HepG2 (cell line): ENCODE data around the gene ADCY5. TPM values are rescaled to one million over a fixed set of nuclear protein-coding genes. Genes with fewer than 3 reads are reported as not detected.

ENCODE experiments used
- ATAC-seq: fragments of 200-7000 bp; cut with Tn5 transposase; 3 replicates; pipeline ENCODE4 v1.9.1; 2020; ENCODE audit warnings: mild to moderate bottlenecking, moderate library complexity
- BruUV-seq: library from RNA; stranded (reverse); fragments of 400-500 nt; replicated peaks from 2 replicates; lab custom pipeline; 2021; lab: Mats Ljungman, UMichigan
- CTCF ChIA-PET: fragments of 300-600 bp; formaldehyde crosslinking; extraction: SDS; loops from one replicate; lab custom pipeline; 2021; ENCODE audit warnings: low total read pairs, inconsistent platforms, low intra/inter-chr PET ratio; lab: Yijun Ruan, JAX
- POLR2A ChIA-PET: fragments of 350-600 bp; sonication (Branson Sonifier 250); formaldehyde crosslinking; loops from one replicate; lab custom pipeline; 2020; ENCODE audit warnings: antibody characterized with exemption, inconsistent platforms; lab: Yijun Ruan, JAX
- DNase-seq: peaks from one replicate; pipeline ENCODE4 v3.0.0-alpha.2; 2015; ENCODE audit warnings: low spot score
- FAIRE-seq: peaks from 3 replicates; lab custom pipeline; 2011; peaks lifted over from hg19 to GRCh38; lab: Jason Lieb, UNC
- H2AFZ ChIP-seq: one replicate; pipeline ENCODE4 v1.6.1; 2011; ENCODE audit warnings: low read length, inconsistent platforms
- H3K27ac ChIP-seq: fragments of 300-600 bp; 3 replicates; pipeline ENCODE4 v1.8.0; 2011; ENCODE audit warnings: mixed run types, mild to moderate bottlenecking, mixed read lengths, low read length, inconsistent platforms; ENCODE audit not compliant: insufficient read depth; ENCODE audit errors: extremely low read length
- H3K27me3 ChIP-seq, 2 experiments: fragments of 200-600 bp in 1 of 2; 2 replicates in 1 of 2; 3 replicates in 1 of 2; pipeline versions ENCODE4 v1.6.0 to v1.8.0; 2011; ENCODE audit warnings: low read length in 2 of 2, mild to moderate bottlenecking in 2 of 2, moderate library complexity in 2 of 2, inconsistent platforms in 1 of 2; ENCODE audit not compliant: insufficient read depth in 2 of 2, control insufficient read depth in 1 of 2
- H3K36me3 ChIP-seq, 2 experiments: fragments of 200-600 bp in 1 of 2; replicated peaks in 1 of 2; 2 replicates in 1 of 2; 3 replicates in 1 of 2; pipeline versions ENCODE4 v1.5.1 to v1.8.0; 2011; ENCODE audit warnings: low read length in 2 of 2, inconsistent platforms in 1 of 2; ENCODE audit not compliant: insufficient read depth in 2 of 2, control insufficient read depth in 1 of 2
- H3K4me1 ChIP-seq: 2 replicates; pipeline ENCODE4 v1.5.1; 2012; ENCODE audit warnings: low read length, inconsistent platforms; ENCODE audit not compliant: insufficient read depth
- H3K4me2 ChIP-seq: 2 replicates; pipeline ENCODE4 v1.6.0; 2011; ENCODE audit warnings: low read depth, low read length, inconsistent platforms
- H3K4me3 ChIP-seq, 3 experiments: fragments of 200-600 bp in 1 of 3; sonication (generic), shearing (Covaris generic) in 1 of 3; replicated peaks in 1 of 3; 2 replicates each; pipeline ENCODE4 v1.5.1; 2011 to 2016; ENCODE audit warnings: low read length in 3 of 3, inconsistent platforms in 2 of 3, low read depth in 2 of 3, mild to moderate bottlenecking in 2 of 3, control low read depth in 1 of 3, mixed read lengths in 1 of 3; ENCODE audit not compliant: insufficient read depth in 1 of 3
- H3K79me2 ChIP-seq: one replicate; pipeline ENCODE4 v1.6.1; 2011; ENCODE audit warnings: low read length, inconsistent platforms; ENCODE audit not compliant: insufficient read depth
- H3K9ac ChIP-seq: 2 replicates; pipeline ENCODE4 v1.6.0; 2011; ENCODE audit warnings: mild to moderate bottlenecking, low read depth, low read length, inconsistent platforms; ENCODE audit not compliant: insufficient read depth
- H3K9me3 ChIP-seq: 2 replicates; pipeline ENCODE4 v1.5.1; 2012; ENCODE audit warnings: mild to moderate bottlenecking, low read length
- H4K20me1 ChIP-seq: 2 replicates; pipeline ENCODE4 v1.6.0; 2011; ENCODE audit warnings: inconsistent platforms, mild to moderate bottlenecking, low read length, moderate library complexity; ENCODE audit not compliant: insufficient read depth
- FOXA3 ChIP-seq: IDR thresholded peaks from 2 replicates; pipeline ENCODE4 v1.6.1; 2016; ENCODE audit warnings: missing genetic modification reagents, missing compliant biosample characterization
- FOXO4 ChIP-seq: sonication (generic); formaldehyde crosslinking; conservative IDR thresholded peaks from 2 replicates; pipeline ENCODE4 v1.8.1; 2023; ENCODE audit warnings: missing genetic modification reagents
- TOE1 ChIP-seq: sonication (generic); formaldehyde crosslinking; IDR thresholded peaks from 2 replicates; pipeline ENCODE4 v1.4.0; 2020; ENCODE audit warnings: mild to moderate bottlenecking, missing genetic modification reagents
- ZFP36L1 ChIP-seq: sonication (generic); formaldehyde crosslinking; IDR thresholded peaks from 2 replicates; pipeline ENCODE4 v1.8.0; 2022; ENCODE audit warnings: mild to moderate bottlenecking, missing genetic modification reagents, moderate library complexity
- ZNF354B ChIP-seq: sonication (generic); formaldehyde crosslinking; IDR thresholded peaks from 2 replicates; pipeline ENCODE4 v1.8.0; 2022; ENCODE audit warnings: mild to moderate bottlenecking, missing genetic modification reagents
- ZNF546 ChIP-seq: sonication (generic); formaldehyde crosslinking; conservative IDR thresholded peaks from 2 replicates; pipeline ENCODE4 v1.8.1; 2023; ENCODE audit warnings: mild to moderate bottlenecking, missing genetic modification reagents
- WGBS: methylation state at CpG from one replicate; pipeline ENCODE4 v1.1.6; 2017; ENCODE audit warnings: low lambda C conversion rate; 5-methylcytosine and 5-hydroxymethylcytosine counted together
- in situ Hi-C: cut with HindIII; loops from 2 replicates; pipeline ENCODE4 v1.10.0; 2017; ENCODE audit warnings: low pct_unique_long_range_greater_than_20kb; ENCODE audit not compliant: extremely low pct_ligation_motif_present
- intact Hi-C: fragments of 100-400 bp; cut with micrococcal nuclease; formaldehyde crosslinking; loops from one replicate; pipeline ENCODE4 v1.10.0; 2022; ENCODE audit not compliant: unreplicated experiment
- polyA plus RNA-seq, 8 experiments: library from polyadenylated mRNA; depleted of rRNA in 3 of 8; stranded (reverse) in 7 of 8; unstranded in 1 of 8; fragments of >200 nt; fragmentation: Illumina TruSeq in 4 of 8; extraction: Trizol in 4 of 8; gene quantifications; 2 replicates each; pipeline versions ENCODE4 v1.2.1 to v1.2.3, GENCODE V29; 2011 to 2016; ENCODE audit warnings: low read depth in 4 of 8, missing spikeins in 1 of 8, mixed read lengths in 1 of 8; ENCODE audit not compliant: insufficient read depth in 1 of 8
- total RNA-seq, 5 experiments: library from RNA; depleted of rRNA; stranded (reverse); fragments of >200 nt; fragmentation: Illumina TruSeq; extraction: Trizol; gene quantifications; 2 replicates each; pipeline ENCODE4 v1.2.3, GENCODE V29; 2016; ENCODE audit warnings: low read depth in 1 of 5
- TF ChIP-seq, protein P1 (sequence below), 2 experiments: sonication (generic) in 1 of 2; formaldehyde crosslinking in 1 of 2; IDR thresholded peaks; 2 replicates each; pipeline versions ENCODE4 v1.4.0 to v1.6.1; 2016 to 2020; ENCODE audit warnings: borderline replicate concordance in 1 of 2, low read depth in 1 of 2, mild to moderate bottlenecking in 1 of 2, missing genetic modification reagents in 1 of 2

The ADCY5 gene
- total and polyA plus RNA-seq, 2 of the 13 experiments (the other 11 are each of a cell fraction or from before 2014, with no cell fraction given) = not detected

DNA sequence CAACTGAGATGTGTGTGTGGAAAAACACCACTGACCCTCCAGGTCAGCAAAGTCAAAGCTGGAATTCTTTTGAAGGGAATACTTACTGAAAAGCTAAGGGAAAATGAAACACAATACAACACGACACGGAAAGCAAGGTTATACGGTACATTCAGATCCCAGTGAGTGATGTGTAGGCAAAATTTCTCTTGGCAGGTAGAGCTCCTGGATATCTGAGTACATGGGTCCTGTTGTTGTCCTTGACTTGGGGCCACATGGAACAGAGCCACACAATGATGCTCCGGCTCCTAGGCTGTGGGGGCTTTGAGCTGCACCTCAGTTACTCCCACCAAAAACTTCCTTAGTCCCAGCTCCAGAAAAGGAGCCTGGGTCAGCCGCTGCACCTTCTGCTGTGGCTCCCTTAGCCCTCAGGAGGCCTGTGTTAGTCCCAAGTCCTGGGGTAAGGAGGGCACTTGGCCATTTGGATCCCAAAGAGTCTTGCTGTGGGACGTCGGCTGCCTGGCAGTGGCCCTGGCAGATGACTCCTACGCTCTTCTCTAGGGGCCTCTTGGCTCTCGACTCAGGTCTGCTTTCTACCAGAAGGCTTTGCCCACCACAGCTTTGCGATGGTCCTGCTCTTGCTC is 95.6 kb downstream of the ADCY5 start:
- H3K9me3 ChIP-seq = no peaks in the 10 kb centered on the region; the same call in 1 of the 2 replicates
- FAIRE-seq (no peak), DNase-seq (no peak), ATAC-seq (no peak)
- BruUV-seq = no TSS peak
- H3K27me3 ChIP-seq = peaks cover 7 to 43% of the 10 kb centered on the region in 2 experiments; a peak in 4 of 5 replicates
- in situ Hi-C loops = no loop called here
- no peak overlapping the region for H3K4me3 ChIP-seq
- no peak overlapping the region for H3K4me2 ChIP-seq
- ChIA-PET POLR2A (no interaction called here), CTCF (no interaction called here)
- no peak overlapping the region for H2AFZ ChIP-seq
- intact Hi-C loops = no loop called here
- H3K9ac ChIP-seq = no peak overlapping the region
- 47% methylated on average over 6 of the region's 10 CpGs for WGBS
- H4K20me1 ChIP-seq = no peaks in the 10 kb centered on the region
- H3K27ac ChIP-seq = no peak overlapping the region
- no peaks in the 10 kb centered on the region for H3K79me2 ChIP-seq
- H3K36me3 ChIP-seq = no peaks in the 10 kb centered on the region
- TF ChIP-seq, protein P1, sequence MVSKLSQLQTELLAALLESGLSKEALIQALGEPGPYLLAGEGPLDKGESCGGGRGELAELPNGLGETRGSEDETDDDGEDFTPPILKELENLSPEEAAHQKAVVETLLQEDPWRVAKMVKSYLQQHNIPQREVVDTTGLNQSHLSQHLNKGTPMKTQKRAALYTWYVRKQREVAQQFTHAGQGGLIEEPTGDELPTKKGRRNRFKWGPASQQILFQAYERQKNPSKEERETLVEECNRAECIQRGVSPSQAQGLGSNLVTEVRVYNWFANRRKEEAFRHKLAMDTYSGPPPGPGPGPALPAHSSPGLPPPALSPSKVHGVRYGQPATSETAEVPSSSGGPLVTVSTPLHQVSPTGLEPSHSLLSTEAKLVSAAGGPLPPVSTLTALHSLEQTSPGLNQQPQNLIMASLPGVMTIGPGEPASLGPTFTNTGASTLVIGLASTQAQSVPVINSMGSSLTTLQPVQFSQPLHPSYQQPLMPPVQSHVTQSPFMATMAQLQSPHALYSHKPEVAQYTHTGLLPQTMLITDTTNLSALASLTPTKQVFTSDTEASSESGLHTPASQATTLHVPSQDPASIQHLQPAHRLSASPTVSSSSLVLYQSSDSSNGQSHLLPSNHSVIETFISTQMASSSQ (IDR thresholded peaks at IDR 0.05; ENCODE audit: low read depth) = no peak
- TF ChIP-seq, protein P1 (CRISPR knock-in tag; IDR thresholded peaks at IDR 0.05; ENCODE audit: borderline replicate concordance) = no peak
- TF ChIP-seq ZNF354B (CRISPR knock-in tag) (no peak), TOE1 (CRISPR knock-in tag) (no peak), FOXO4 (CRISPR knock-in tag) (no peak), ZNF546 (CRISPR knock-in tag) (no peak), FOXA3 (CRISPR knock-in tag) (no peak), ZFP36L1 (no peak)
- H3K4me1 ChIP-seq = no peaks in the 10 kb centered on the region
